HCT116 (cell line): ENCODE data around the gene ZBTB49. TPM values are rescaled to one million over a fixed set of nuclear protein-coding genes. Genes with fewer than 3 reads are reported as not detected.

Experiments used
- ATAC-seq: fragments of 200-7000 bp; cut with Tn5 transposase; 2 replicates; pipeline ENCODE4 v1.9.1; 2020; ENCODE audit warnings: mild to moderate bottlenecking, moderate library complexity
- BruUV-seq: library from RNA; stranded (reverse); fragments of 400-500 nt; replicated peaks from 2 replicates; lab custom pipeline; 2021; lab: Mats Ljungman, UMichigan
- CTCF ChIA-PET: fragments of 300-600 bp; sonication (Branson Sonifier 250); formaldehyde crosslinking; loops from one replicate; lab custom pipeline; 2021; ENCODE audit warnings: antibody characterized with exemption; lab: Charles Lee
- POLR2A ChIA-PET: fragments of 300-600, 350-600 bp; sonication (Branson Sonifier 250); formaldehyde crosslinking; loops from one replicate; lab custom pipeline; 2021; ENCODE audit warnings: antibody characterized with exemption; lab: Charles Lee
- RAD21 ChIA-PET, 2 experiments: fragments of 300-600 bp; sonication (Branson Sonifier 250); formaldehyde crosslinking; loops; one replicate each; lab custom pipeline; 2023; ENCODE audit warnings: low total read pairs in 2 of 2; ENCODE audit not compliant: uncharacterized antibody in 2 of 2, unreplicated experiment in 2 of 2, low non-redundant PET in 1 of 2; lab: Charles Lee
- DNase-seq: peaks from one replicate; pipeline ENCODE4 v3.0.0-alpha.2; 2010; ENCODE audit warnings: low read depth, low spot score
- H2AFZ ChIP-seq: fragments of 200-600 bp; shearing (Covaris generic), sonication (generic); 2 replicates; pipeline ENCODE4 v1.6.1; 2017; ENCODE audit warnings: low read depth, mixed run types, mixed read lengths, antibody characterized with exemption, low read length; ENCODE audit not compliant: poor library complexity, severe bottlenecking
- H3K27ac ChIP-seq: 2 replicates; pipeline ENCODE4 v1.5.1; 2012; ENCODE audit warnings: low read depth, low read length
- H3K27me3 ChIP-seq: fragments of 200-600 bp; sonication (generic); 2 replicates; pipeline ENCODE4 v1.6.1; 2016; ENCODE audit warnings: mixed run types, low read length, mixed read lengths; ENCODE audit not compliant: insufficient read depth
- H3K36me3 ChIP-seq, 2 experiments: fragments of 200-500 bp in 1 of 2; fragments of 200-600 bp in 1 of 2; sonication (Bioruptor generic) in 1 of 2; sonication (generic) in 1 of 2; 2 replicates each; pipeline versions ENCODE4 v1.5.1 to v1.6.1; 2014 to 2016; ENCODE audit warnings: low read length in 2 of 2, inconsistent platforms in 1 of 2, mixed read lengths in 1 of 2, mixed run types in 1 of 2; ENCODE audit not compliant: insufficient read depth in 2 of 2, control insufficient read depth in 1 of 2
- H3K4me1 ChIP-seq, 2 experiments: fragments of 200-600 bp in 1 of 2; sonication (generic) in 1 of 2; 2 replicates each; pipeline versions ENCODE4 v1.5.1 to v1.6.1; 2012 to 2017; ENCODE audit warnings: low read length in 2 of 2, inconsistent platforms in 1 of 2, mild to moderate bottlenecking in 1 of 2, mixed read lengths in 1 of 2, mixed run types in 1 of 2, moderate library complexity in 1 of 2; ENCODE audit not compliant: insufficient read depth in 2 of 2, control insufficient read depth in 1 of 2
- H3K4me2 ChIP-seq: fragments of 200-600 bp; sonication (generic); 2 replicates; pipeline ENCODE4 v1.6.1; 2017; ENCODE audit warnings: mixed run types, low read length, mixed read lengths
- H3K4me3 ChIP-seq, 2 experiments: fragments of 200-600 bp in 1 of 2; sonication (generic) in 1 of 2; replicated peaks in 1 of 2; 2 replicates each; pipeline ENCODE4 v1.5.1; 2011 to 2016; ENCODE audit warnings: low read length in 2 of 2, control low read depth in 1 of 2, low read depth in 1 of 2, mild to moderate bottlenecking in 1 of 2, mixed read lengths in 1 of 2, mixed run types in 1 of 2
- H3K79me2 ChIP-seq: fragments of 200-600 bp; sonication (generic); 2 replicates; pipeline ENCODE4 v1.6.1; 2017; ENCODE audit warnings: mild to moderate bottlenecking, mixed run types, low read length, moderate library complexity, mixed read lengths; ENCODE audit not compliant: insufficient read depth
- H3K9ac ChIP-seq: fragments of 200-600 bp; sonication (generic); 2 replicates; pipeline ENCODE4 v1.6.1; 2016; ENCODE audit warnings: low read length, mixed read lengths
- H3K9me2 ChIP-seq: fragments of 200-600 bp; sonication (generic), shearing (Covaris generic); 2 replicates; pipeline ENCODE4 v1.6.1; 2017; ENCODE audit warnings: mixed run types, mild to moderate bottlenecking, moderate library complexity; ENCODE audit not compliant: insufficient read depth
- H3K9me3 ChIP-seq, 2 experiments: fragments of 200-500 bp in 1 of 2; fragments of 200-600 bp in 1 of 2; sonication (Bioruptor generic) in 1 of 2; sonication (generic) in 1 of 2; 2 replicates each; pipeline ENCODE4 v1.6.1; 2014 to 2017; ENCODE audit warnings: low read length in 2 of 2, mixed read lengths in 2 of 2, inconsistent platforms in 1 of 2, low read depth in 1 of 2, mild to moderate bottlenecking in 1 of 2, mixed run types in 1 of 2, moderate library complexity in 1 of 2; ENCODE audit not compliant: control insufficient read depth in 1 of 2, insufficient read depth in 1 of 2
- H4K20me1 ChIP-seq: fragments of 200-600 bp; sonication (generic), shearing (Covaris generic); 2 replicates; pipeline ENCODE4 v1.6.1; 2017; ENCODE audit warnings: mixed run types, mild to moderate bottlenecking, moderate library complexity; ENCODE audit not compliant: insufficient read depth
- CBX3 ChIP-seq: IDR thresholded peaks from 2 replicates; pipeline ENCODE4 v1.6.1; 2012; ENCODE audit warnings: low read depth
- CEBPB ChIP-seq: IDR thresholded peaks from 2 replicates; pipeline ENCODE4 v1.6.1; 2012; ENCODE audit warnings: low read depth
- ELF1 ChIP-seq: IDR thresholded peaks from 2 replicates; pipeline ENCODE4 v1.6.1; 2012; ENCODE audit warnings: low read depth, borderline replicate concordance
- EZH2 ChIP-seq: fragments of 200-600 bp; sonication (generic); IDR thresholded peaks from 2 replicates; pipeline ENCODE4 v1.6.1; 2017; ENCODE audit warnings: antibody characterized with exemption, mixed run types
- EZH2phosphoT487 ChIP-seq: fragments of 200-600 bp; IDR thresholded peaks from 2 replicates; pipeline ENCODE4 v1.6.1; 2018; ENCODE audit warnings: antibody characterized with exemption, borderline replicate concordance
- FOSL1 ChIP-seq: IDR thresholded peaks from 2 replicates; pipeline ENCODE4 v1.6.1; 2012; ENCODE audit warnings: low read depth
- POLR2A ChIP-seq: IDR thresholded peaks from 2 replicates; pipeline ENCODE4 v1.7.0; 2011; ENCODE audit warnings: borderline replicate concordance; ENCODE audit not compliant: insufficient read depth, insufficient read length; ENCODE audit errors: extremely low read depth
- RAD21 ChIP-seq: IDR thresholded peaks from 2 replicates; pipeline ENCODE4 v1.6.1; 2012; ENCODE audit warnings: low read depth, mild to moderate bottlenecking
- SIN3A ChIP-seq: IDR thresholded peaks from 2 replicates; pipeline ENCODE4 v1.6.1; 2012; ENCODE audit warnings: low read depth
- SP1 ChIP-seq: IDR thresholded peaks from 2 replicates; pipeline ENCODE4 v1.6.1; 2012; ENCODE audit warnings: low read depth
- SRF ChIP-seq: IDR thresholded peaks from 2 replicates; pipeline ENCODE4 v1.6.1; 2012; ENCODE audit warnings: low read depth
- TCF7L2 ChIP-seq: IDR thresholded peaks from 2 replicates; pipeline ENCODE4 v1.7.0; 2011; ENCODE audit warnings: borderline replicate concordance, inconsistent platforms; ENCODE audit not compliant: insufficient read depth, insufficient read length; ENCODE audit errors: extremely low read depth
- YY1 ChIP-seq: IDR thresholded peaks from 2 replicates; pipeline ENCODE4 v1.6.1; 2011; ENCODE audit warnings: low read length, low read depth, moderate library complexity, mild to moderate bottlenecking; ENCODE audit not compliant: insufficient replicate concordance; ENCODE audit errors: extremely low read depth
- ZFX ChIP-seq: fragments of 450-650 bp; IDR thresholded peaks from 2 replicates; pipeline ENCODE4 v1.6.1; 2017
- ZNF274 ChIP-seq: fragments of 200-500 bp; sonication (Bioruptor generic); IDR thresholded peaks from 2 replicates; pipeline ENCODE4 v1.6.1; 2014; ENCODE audit warnings: mild to moderate bottlenecking, low read depth, low read length, inconsistent platforms
- intact Hi-C: fragments of 100-400 bp; cut with micrococcal nuclease; formaldehyde crosslinking; loops from 2 replicates; pipeline ENCODE4 v1.10.0; 2022
- total RNA-seq: library from RNA; stranded (reverse); gene quantifications from one replicate; pipeline ENCODE4 v1.2.1, GENCODE V29; 2021; ENCODE audit not compliant: unreplicated experiment
- TF ChIP-seq, protein P1 (sequence below): IDR thresholded peaks from 2 replicates; pipeline ENCODE4 v1.6.1; 2012; ENCODE audit warnings: low read depth
- TF ChIP-seq, protein P2 (sequence below), 3 experiments: fragments of 200-600 bp in 1 of 3; sonication (generic) in 1 of 3; IDR thresholded peaks in 2 of 3; conservative IDR thresholded peaks in 1 of 3; 2 replicates each; pipeline ENCODE4 v1.5.1; 2012 to 2017; ENCODE audit warnings: low read depth in 2 of 3, low read length in 2 of 3, antibody characterized with exemption in 1 of 3, borderline replicate concordance in 1 of 3, control low read depth in 1 of 3, mild to moderate bottlenecking in 1 of 3, mixed read lengths in 1 of 3, mixed run types in 1 of 3, moderate library complexity in 1 of 3; ENCODE audit not compliant: insufficient read depth in 1 of 3
- TF ChIP-seq, protein P3 (sequence below): IDR thresholded peaks from 2 replicates; pipeline ENCODE4 v1.6.1; 2012
- TF ChIP-seq, protein P4 (sequence below): IDR thresholded peaks from 2 replicates; pipeline ENCODE4 v1.6.1; 2012

ZBTB49 gene
- total RNA-seq, 1 experiment from 2014 or later = 3.9 TPM

DNA sequence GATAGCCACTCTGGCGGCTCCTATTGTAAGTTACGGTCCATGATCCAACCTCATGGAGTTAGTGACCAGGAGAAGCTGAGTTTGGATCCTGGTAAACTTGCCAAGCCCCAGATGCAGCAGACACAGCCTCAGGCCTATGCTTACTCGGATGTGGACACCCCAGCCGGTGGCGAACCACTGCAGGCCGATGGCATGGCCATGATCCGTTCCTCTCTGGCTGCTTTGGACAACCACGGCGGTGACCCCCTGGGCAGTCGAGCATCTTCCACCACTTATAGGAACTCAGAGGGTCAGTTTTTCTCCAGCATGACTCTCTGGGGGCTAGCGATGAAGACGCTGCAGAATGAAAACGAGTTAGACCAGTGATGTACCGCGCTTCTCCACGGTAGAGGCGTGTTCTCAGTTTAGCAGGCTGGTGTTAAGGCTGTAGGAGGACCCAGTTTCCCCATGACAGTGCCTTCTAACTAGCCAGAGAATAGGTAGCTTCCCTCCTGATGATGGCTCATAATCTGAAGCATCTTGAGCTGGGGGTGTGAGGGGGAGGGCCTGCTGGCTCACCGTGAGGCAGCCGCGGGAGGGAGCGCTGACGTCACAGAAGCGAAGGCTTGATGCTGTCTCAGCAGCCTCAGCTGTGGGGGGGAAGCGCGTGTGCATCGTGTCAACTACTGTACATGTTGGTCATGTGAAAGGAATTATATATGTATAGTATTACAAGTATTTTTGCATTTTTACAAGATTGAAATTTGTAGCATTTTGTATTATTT, 31.1 kb downstream of the ZBTB49 start:
- ATAC-seq (no peak), DNase-seq (no peak)
- Histone ChIP-seq H3K9me3 (no peaks in the 10 kb centered on the region), H3K9me2 (no peaks in the 10 kb centered on the region), H3K36me3 (peaks cover 0 to 2% of the 10 kb centered on the region in 2 experiments; a peak in 2 of 4 replicates), H3K27ac (no peak overlapping the region), H4K20me1 (no peaks in the 10 kb centered on the region), H3K4me3 (no peak overlapping the region), H2AFZ (no peak overlapping the region), H3K9ac (no peak overlapping the region), H3K79me2 (no peaks in the 10 kb centered on the region)
- ChIA-PET RAD21 (no interaction called here), POLR2A (no interaction called here), CTCF (no interaction called here)
- intact Hi-C loops = no loop called here
- no TSS peak for BruUV-seq
- TF ChIP-seq, protein P1, sequence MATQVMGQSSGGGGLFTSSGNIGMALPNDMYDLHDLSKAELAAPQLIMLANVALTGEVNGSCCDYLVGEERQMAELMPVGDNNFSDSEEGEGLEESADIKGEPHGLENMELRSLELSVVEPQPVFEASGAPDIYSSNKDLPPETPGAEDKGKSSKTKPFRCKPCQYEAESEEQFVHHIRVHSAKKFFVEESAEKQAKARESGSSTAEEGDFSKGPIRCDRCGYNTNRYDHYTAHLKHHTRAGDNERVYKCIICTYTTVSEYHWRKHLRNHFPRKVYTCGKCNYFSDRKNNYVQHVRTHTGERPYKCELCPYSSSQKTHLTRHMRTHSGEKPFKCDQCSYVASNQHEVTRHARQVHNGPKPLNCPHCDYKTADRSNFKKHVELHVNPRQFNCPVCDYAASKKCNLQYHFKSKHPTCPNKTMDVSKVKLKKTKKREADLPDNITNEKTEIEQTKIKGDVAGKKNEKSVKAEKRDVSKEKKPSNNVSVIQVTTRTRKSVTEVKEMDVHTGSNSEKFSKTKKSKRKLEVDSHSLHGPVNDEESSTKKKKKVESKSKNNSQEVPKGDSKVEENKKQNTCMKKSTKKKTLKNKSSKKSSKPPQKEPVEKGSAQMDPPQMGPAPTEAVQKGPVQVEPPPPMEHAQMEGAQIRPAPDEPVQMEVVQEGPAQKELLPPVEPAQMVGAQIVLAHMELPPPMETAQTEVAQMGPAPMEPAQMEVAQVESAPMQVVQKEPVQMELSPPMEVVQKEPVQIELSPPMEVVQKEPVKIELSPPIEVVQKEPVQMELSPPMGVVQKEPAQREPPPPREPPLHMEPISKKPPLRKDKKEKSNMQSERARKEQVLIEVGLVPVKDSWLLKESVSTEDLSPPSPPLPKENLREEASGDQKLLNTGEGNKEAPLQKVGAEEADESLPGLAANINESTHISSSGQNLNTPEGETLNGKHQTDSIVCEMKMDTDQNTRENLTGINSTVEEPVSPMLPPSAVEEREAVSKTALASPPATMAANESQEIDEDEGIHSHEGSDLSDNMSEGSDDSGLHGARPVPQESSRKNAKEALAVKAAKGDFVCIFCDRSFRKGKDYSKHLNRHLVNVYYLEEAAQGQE = no peak
- TF ChIP-seq ELF1 (no peak), SRF (no peak), EZH2 (no peak), SP1 (no peak), EZH2phosphoT487 (no peak), RAD21 (no peak), ZFX (no peak), CEBPB (no peak), YY1 (no peak), SIN3A (no peak), TCF7L2 (no peak), POLR2A (no peak), ZNF274 (no peak), CBX3 (no peak), FOSL1 (no peak)
- TF ChIP-seq, protein P2, sequence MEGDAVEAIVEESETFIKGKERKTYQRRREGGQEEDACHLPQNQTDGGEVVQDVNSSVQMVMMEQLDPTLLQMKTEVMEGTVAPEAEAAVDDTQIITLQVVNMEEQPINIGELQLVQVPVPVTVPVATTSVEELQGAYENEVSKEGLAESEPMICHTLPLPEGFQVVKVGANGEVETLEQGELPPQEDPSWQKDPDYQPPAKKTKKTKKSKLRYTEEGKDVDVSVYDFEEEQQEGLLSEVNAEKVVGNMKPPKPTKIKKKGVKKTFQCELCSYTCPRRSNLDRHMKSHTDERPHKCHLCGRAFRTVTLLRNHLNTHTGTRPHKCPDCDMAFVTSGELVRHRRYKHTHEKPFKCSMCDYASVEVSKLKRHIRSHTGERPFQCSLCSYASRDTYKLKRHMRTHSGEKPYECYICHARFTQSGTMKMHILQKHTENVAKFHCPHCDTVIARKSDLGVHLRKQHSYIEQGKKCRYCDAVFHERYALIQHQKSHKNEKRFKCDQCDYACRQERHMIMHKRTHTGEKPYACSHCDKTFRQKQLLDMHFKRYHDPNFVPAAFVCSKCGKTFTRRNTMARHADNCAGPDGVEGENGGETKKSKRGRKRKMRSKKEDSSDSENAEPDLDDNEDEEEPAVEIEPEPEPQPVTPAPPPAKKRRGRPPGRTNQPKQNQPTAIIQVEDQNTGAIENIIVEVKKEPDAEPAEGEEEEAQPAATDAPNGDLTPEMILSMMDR (IDR thresholded peaks at IDR 0.05 in 2 of 3, conservative IDR thresholded peaks at IDR 0.05 in 1 of 3; ENCODE audit: borderline replicate concordance in 1 of 3, insufficient read depth in 1 of 3, low read depth in 2 of 3, low read length in 2 of 3) = no peak
- TF ChIP-seq, protein P3, sequence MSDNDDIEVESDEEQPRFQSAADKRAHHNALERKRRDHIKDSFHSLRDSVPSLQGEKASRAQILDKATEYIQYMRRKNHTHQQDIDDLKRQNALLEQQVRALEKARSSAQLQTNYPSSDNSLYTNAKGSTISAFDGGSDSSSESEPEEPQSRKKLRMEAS = no peak
- TF ChIP-seq, protein P4, sequence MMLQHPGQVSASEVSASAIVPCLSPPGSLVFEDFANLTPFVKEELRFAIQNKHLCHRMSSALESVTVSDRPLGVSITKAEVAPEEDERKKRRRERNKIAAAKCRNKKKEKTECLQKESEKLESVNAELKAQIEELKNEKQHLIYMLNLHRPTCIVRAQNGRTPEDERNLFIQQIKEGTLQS = no peak
- TF ChIP-seq, all 23 proteins: peak for 0
- H3K27me3 ChIP-seq = no peaks in the 10 kb centered on the region
- H3K4me2 ChIP-seq = no peak overlapping the region
- no peaks in the 10 kb centered on the region for H3K4me1 ChIP-seq
